ENCODE data around the gene DNAI4.
"Not testable (repeated sequence)": the region's sequence is repeated elsewhere in the genome, so short reads cannot be mapped to it uniquely, and the experiment has no call there.

The DNAI4 gene

GRCh38 chr1:66834926-66835325 lies 89.7 kb downstream of the DNAI4 start:
- H3K27me3 ChIP-seq (ENCODE audit: control insufficient read depth in 1 of 2, insufficient read depth in 2 of 2, low read length in 2 of 2), result no peaks in the 10 kb centered on the region
- H3K27ac ChIP-seq (ENCODE audit: low read length), result no peak overlapping the region
- no peaks in the 10 kb centered on the region for H3K36me3 ChIP-seq (ENCODE audit: control insufficient read depth in 2 of 2, insufficient read depth in 2 of 2, low read length in 2 of 2)
- H3K9me3 ChIP-seq (ENCODE audit: control insufficient read depth in 2 of 2, low read length in 2 of 2), result no peaks in the 10 kb centered on the region
- no peak overlapping the region for H3K9ac ChIP-seq (ENCODE audit: low read length in 2 of 2)
- no peaks in the 10 kb centered on the region for H3K4me1 ChIP-seq (ENCODE audit: control insufficient read depth, insufficient read depth, low read length)
- H3K4me3 ChIP-seq (ENCODE audit: low read length in 2 of 2), result no peak overlapping the region

- Histone ChIP-seq H3K36me3 (ENCODE audit: control insufficient read depth in 2 of 2, insufficient read depth in 2 of 2, low read length in 2 of 2) (no peaks in the 10 kb centered on the region), H3K27ac (ENCODE audit: low read length) (no peak overlapping the region), H3K4me1 (ENCODE audit: control insufficient read depth, insufficient read depth, low read length) (no peaks in the 10 kb centered on the region), H3K9me3 (ENCODE audit: control insufficient read depth in 2 of 2, low read length in 2 of 2) (no peaks in the 10 kb centered on the region), H3K27me3 (ENCODE audit: control insufficient read depth in 1 of 2, insufficient read depth in 2 of 2, low read length in 2 of 2) (no peaks in the 10 kb centered on the region), H3K9ac (ENCODE audit: low read length in 2 of 2) (no peak overlapping the region), H3K4me3 (ENCODE audit: low read length in 2 of 2) (no peak overlapping the region)
These were observed 91.5 kb downstream of the DNAI4 start for GRCh38 chr1:66833112-66833511.

GRCh38 chr1:66831529-66832239 lies 93.0 kb downstream of the DNAI4 start:
- Histone ChIP-seq H3K36me3 (ENCODE audit: control insufficient read depth in 2 of 2, insufficient read depth in 2 of 2, low read length in 2 of 2) (no peaks in the 10 kb centered on the region), H3K4me3 (ENCODE audit: low read length in 2 of 2) (no peak overlapping the region), H3K9me3 (ENCODE audit: control insufficient read depth in 2 of 2, low read length in 2 of 2) (no peaks in the 10 kb centered on the region), H3K9ac (ENCODE audit: low read length in 2 of 2) (no peak overlapping the region), H3K27ac (ENCODE audit: low read length) (no peak overlapping the region), H3K27me3 (ENCODE audit: control insufficient read depth in 1 of 2, insufficient read depth in 2 of 2, low read length in 2 of 2) (no peaks in the 10 kb centered on the region), H3K4me1 (ENCODE audit: control insufficient read depth, insufficient read depth, low read length) (no peaks in the 10 kb centered on the region)

- Histone ChIP-seq H3K9ac (ENCODE audit: low read length in 2 of 2) (no peak overlapping the region), H3K4me1 (ENCODE audit: control insufficient read depth, insufficient read depth, low read length) (no peaks in the 10 kb centered on the region), H3K36me3 (ENCODE audit: control insufficient read depth in 2 of 2, insufficient read depth in 2 of 2, low read length in 2 of 2) (no peaks in the 10 kb centered on the region), H3K27me3 (ENCODE audit: control insufficient read depth in 1 of 2, insufficient read depth in 2 of 2, low read length in 2 of 2) (no peaks in the 10 kb centered on the region), H3K27ac (ENCODE audit: low read length) (no peak overlapping the region), H3K4me3 (ENCODE audit: low read length in 2 of 2) (no peak overlapping the region), H3K9me3 (ENCODE audit: control insufficient read depth in 2 of 2, low read length in 2 of 2) (no peaks in the 10 kb centered on the region)
These were observed 99.9 kb downstream of the DNAI4 start for GRCh38 chr1:66824771-66825170.

GRCh38 chr1:66809736-66810326 lies 114.8 kb downstream of the DNAI4 start:
- Histone ChIP-seq H3K9me3 (ENCODE audit: control insufficient read depth in 2 of 2, low read length in 2 of 2) (no peaks in the 10 kb centered on the region), H3K27me3 (ENCODE audit: control insufficient read depth in 1 of 2, insufficient read depth in 2 of 2, low read length in 2 of 2) (no peaks in the 10 kb centered on the region), H3K36me3 (ENCODE audit: control insufficient read depth in 2 of 2, insufficient read depth in 2 of 2, low read length in 2 of 2) (no peaks in the 10 kb centered on the region), H3K9ac (ENCODE audit: low read length in 2 of 2) (no peak overlapping the region), H3K4me3 (ENCODE audit: low read length in 2 of 2) (no peak overlapping the region), H3K27ac (ENCODE audit: low read length) (no peak overlapping the region), H3K4me1 (ENCODE audit: control insufficient read depth, insufficient read depth, low read length) (no peaks in the 10 kb centered on the region)

GRCh38 chr1:66809245-66809644 lies 115.4 kb downstream of the DNAI4 start:
- no peaks in the 10 kb centered on the region for H3K36me3 ChIP-seq (ENCODE audit: control insufficient read depth in 2 of 2, insufficient read depth in 2 of 2, low read length in 2 of 2)
- H3K4me1 ChIP-seq (ENCODE audit: control insufficient read depth, insufficient read depth, low read length), result no peaks in the 10 kb centered on the region
- H3K9me3 ChIP-seq (ENCODE audit: control insufficient read depth in 2 of 2, low read length in 2 of 2), result no peaks in the 10 kb centered on the region
- H3K27me3 ChIP-seq (ENCODE audit: control insufficient read depth in 1 of 2, insufficient read depth in 2 of 2, low read length in 2 of 2), result no peaks in the 10 kb centered on the region
- H3K4me3 ChIP-seq (ENCODE audit: low read length in 2 of 2), result no peak overlapping the region
- no peak overlapping the region for H3K9ac ChIP-seq (ENCODE audit: low read length in 2 of 2)
- H3K27ac ChIP-seq (ENCODE audit: low read length), result no peak overlapping the region

GRCh38 chr1:66795839-66796238 lies 128.8 kb downstream of the DNAI4 start:
- not testable (repeated sequence) for H3K9me3 ChIP-seq (ENCODE audit: control insufficient read depth in 2 of 2, low read length in 2 of 2); H3K36me3 ChIP-seq (ENCODE audit: control insufficient read depth in 2 of 2, insufficient read depth in 2 of 2, low read length in 2 of 2); H3K4me3 ChIP-seq (ENCODE audit: low read length in 2 of 2); H3K27ac ChIP-seq (ENCODE audit: low read length); H3K4me1 ChIP-seq (ENCODE audit: control insufficient read depth, insufficient read depth, low read length); H3K27me3 ChIP-seq (ENCODE audit: control insufficient read depth in 1 of 2, insufficient read depth in 2 of 2, low read length in 2 of 2); H3K9ac ChIP-seq (ENCODE audit: low read length in 2 of 2)

GRCh38 chr1:66791621-66792610 lies 132.7 kb downstream of the DNAI4 start:
- H3K9ac ChIP-seq (ENCODE audit: low read length in 2 of 2), result no peak overlapping the region
- H3K36me3 ChIP-seq (ENCODE audit: control insufficient read depth in 2 of 2, insufficient read depth in 2 of 2, low read length in 2 of 2), result no peaks in the 10 kb centered on the region
- no peaks in the 10 kb centered on the region for H3K27me3 ChIP-seq (ENCODE audit: control insufficient read depth in 1 of 2, insufficient read depth in 2 of 2, low read length in 2 of 2)
- no peaks in the 10 kb centered on the region for H3K4me1 ChIP-seq (ENCODE audit: control insufficient read depth, insufficient read depth, low read length)
- H3K27ac ChIP-seq (ENCODE audit: low read length), result no peak overlapping the region
- no peaks in the 10 kb centered on the region for H3K9me3 ChIP-seq (ENCODE audit: control insufficient read depth in 2 of 2, low read length in 2 of 2)
- H3K4me3 ChIP-seq (ENCODE audit: low read length in 2 of 2), result no peak overlapping the region

GRCh38 chr1:66788231-66788939 lies 136.3 kb downstream of the DNAI4 start:
- H3K27me3 ChIP-seq (ENCODE audit: control insufficient read depth in 1 of 2, insufficient read depth in 2 of 2, low read length in 2 of 2), result no peaks in the 10 kb centered on the region
- no peaks in the 10 kb centered on the region for H3K36me3 ChIP-seq (ENCODE audit: control insufficient read depth in 2 of 2, insufficient read depth in 2 of 2, low read length in 2 of 2)
- no peaks in the 10 kb centered on the region for H3K9me3 ChIP-seq (ENCODE audit: control insufficient read depth in 2 of 2, low read length in 2 of 2)
- H3K27ac ChIP-seq (ENCODE audit: low read length), result no peak overlapping the region
- H3K4me3 ChIP-seq (ENCODE audit: low read length in 2 of 2), result no peak overlapping the region
- no peaks in the 10 kb centered on the region for H3K4me1 ChIP-seq (ENCODE audit: control insufficient read depth, insufficient read depth, low read length)
- H3K9ac ChIP-seq (ENCODE audit: low read length in 2 of 2), result no peak overlapping the region

- H3K27me3 ChIP-seq (ENCODE audit: control insufficient read depth in 1 of 2, insufficient read depth in 2 of 2, low read length in 2 of 2), result no peaks in the 10 kb centered on the region
- no peaks in the 10 kb centered on the region for H3K9me3 ChIP-seq (ENCODE audit: control insufficient read depth in 2 of 2, low read length in 2 of 2)
- H3K36me3 ChIP-seq (ENCODE audit: control insufficient read depth in 2 of 2, insufficient read depth in 2 of 2, low read length in 2 of 2), result no peaks in the 10 kb centered on the region
- H3K4me3 ChIP-seq (ENCODE audit: low read length in 2 of 2), result no peak overlapping the region
- no peak overlapping the region for H3K9ac ChIP-seq (ENCODE audit: low read length in 2 of 2)
- H3K27ac ChIP-seq (ENCODE audit: low read length), result no peak overlapping the region
- no peaks in the 10 kb centered on the region for H3K4me1 ChIP-seq (ENCODE audit: control insufficient read depth, insufficient read depth, low read length)
These were observed 137.0 kb downstream of the DNAI4 start for GRCh38 chr1:66787641-66788040.
